Ammon's horn (tissue), 1 donor: ENCODE measurements around the gene ZFP69.
"Not testable (repeated sequence)": the region's sequence is repeated elsewhere in the genome, so short reads cannot be mapped to it uniquely, and the experiment has no call there.

Experiments used
- DNase-seq: peaks from one replicate; pipeline ENCODE4 v3.0.0-alpha.2; 2016; ENCODE audit warnings: low spot score

The ZFP69 gene

GRCh38 chr1:40476924-40477677 lies at the start of gene ZFP69:
TSS of gene ZFP69 (plus strand) at chr1:40477290. CDS start at chr1:40479362, 2,072 bp downstream.
- peak; percentile 38 for DNase-seq

- DNase-seq = no peak
Observed at GRCh38 chr1:40431385-40431784, 45.7 kb upstream of the ZFP69 start.

- DNase-seq = no peak
Observed at GRCh38 chr1:40432644-40433390, 44.3 kb upstream of the ZFP69 start.

- no peak for DNase-seq
Observed at GRCh38 chr1:40435471-40435870, 41.6 kb upstream of the ZFP69 start.

- DNase-seq = no peak
Observed at GRCh38 chr1:40435876-40436275, 41.2 kb upstream of the ZFP69 start.

- DNase-seq = peak; percentile 52
Observed at GRCh38 chr1:40438391-40439015, 38.6 kb upstream of the ZFP69 start.

GRCh38 chr1:40439247-40439646 lies 37.8 kb upstream of the ZFP69 start:
- no peak for DNase-seq

GRCh38 chr1:40449684-40450494 lies 27.2 kb upstream of the ZFP69 start, which contains the start of gene ZFP69B:
TSS of gene ZFP69B (plus strand) at chr1:40450476. CDS start at chr1:40450962, 486 bp downstream.
- peak; percentile 90 for DNase-seq

GRCh38 chr1:40450495-40451237 lies 26.4 kb upstream of the ZFP69 start:
- peak; percentile 23 for DNase-seq

GRCh38 chr1:40451238-40451585 lies 25.9 kb upstream of the ZFP69 start:
- no peak for DNase-seq

- DNase-seq = no peak
Observed at GRCh38 chr1:40454873-40455272, 22.2 kb upstream of the ZFP69 start.

GRCh38 chr1:40462956-40463590 lies 14.0 kb upstream of the ZFP69 start:
- no peak for DNase-seq

GRCh38 chr1:40469327-40469726 lies 7.8 kb upstream of the ZFP69 start:
- no peak for DNase-seq

- no peak for DNase-seq
Observed at GRCh38 chr1:40475268-40475667, 1.8 kb upstream of the ZFP69 start.

GRCh38 chr1:40477678-40478053 lies 576 bp downstream of the ZFP69 start:
- peak; percentile 10 for DNase-seq

GRCh38 chr1:40478276-40478675 lies 1.2 kb downstream of the ZFP69 start:
- DNase-seq = peak; percentile 11

GRCh38 chr1:40479156-40479555 lies 2.1 kb downstream of the ZFP69 start:
- no peak for DNase-seq

GRCh38 chr1:40495315-40495903 lies 18.3 kb downstream of the ZFP69 start:
- DNase-seq = no peak

GRCh38 chr1:40502651-40503050 lies 25.6 kb downstream of the ZFP69 start:
- DNase-seq = not testable (repeated sequence)

GRCh38 chr1:40507973-40508372 lies 30.9 kb downstream of the ZFP69 start:
- DNase-seq = no peak
